HL-60 (cell line): Measurements from ENCODE around the gene NUDT2.

ENCODE experiments used
- GABPA ChIP-seq: IDR thresholded peaks from 2 replicates; pipeline ENCODE4 v1.6.1; 2012; ENCODE audit warnings: low read depth
- POLR2AphosphoS5 ChIP-seq: IDR thresholded peaks from 2 replicates; pipeline ENCODE4 v1.6.1; 2012; ENCODE audit warnings: low read depth
- TF ChIP-seq, protein P1 (sequence below): IDR thresholded peaks from one replicate; pipeline ENCODE4 v1.5.1; 2011; ENCODE audit warnings: low read length, control low read depth, inconsistent platforms; ENCODE audit not compliant: insufficient read depth
- TF ChIP-seq, protein P2 (sequence below): IDR thresholded peaks from 2 replicates; pipeline ENCODE4 v1.6.1; 2012; ENCODE audit warnings: low read depth; ENCODE audit not compliant: insufficient replicate concordance

DNA sequence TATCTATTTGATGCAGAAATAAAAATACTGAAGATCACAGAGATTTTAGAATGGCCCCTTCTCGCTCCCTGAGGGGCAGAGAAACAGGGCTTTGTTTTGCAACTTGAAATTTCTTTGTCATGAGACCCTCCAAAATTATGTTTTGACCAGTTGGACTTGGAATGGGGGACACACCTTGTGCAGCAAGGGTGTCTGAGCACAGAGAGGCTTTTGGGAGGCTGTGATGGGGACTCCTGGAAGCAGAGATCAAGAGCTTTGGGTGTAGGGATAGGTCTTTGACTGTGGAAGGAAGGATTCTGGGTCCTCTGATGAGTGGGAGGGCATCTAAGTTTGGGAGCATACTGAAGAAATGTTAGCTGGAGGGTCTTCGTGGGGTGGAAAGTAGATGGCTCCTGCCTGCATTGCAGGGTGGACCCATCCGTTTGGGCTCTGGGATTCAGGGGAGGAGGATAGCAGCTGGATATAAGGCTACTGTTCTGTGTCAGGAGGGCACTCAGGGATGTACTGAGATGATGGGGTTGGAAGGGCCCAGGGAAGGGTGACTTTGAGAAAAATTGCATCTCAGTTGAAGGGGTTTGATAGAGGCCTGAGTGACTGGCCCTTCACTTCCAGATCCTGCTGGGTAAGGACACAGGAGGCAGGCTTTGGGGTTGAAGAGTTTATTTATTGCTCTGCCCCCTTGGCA is 49.1 kb downstream of the NUDT2 start:
- TF ChIP-seq, protein P1, sequence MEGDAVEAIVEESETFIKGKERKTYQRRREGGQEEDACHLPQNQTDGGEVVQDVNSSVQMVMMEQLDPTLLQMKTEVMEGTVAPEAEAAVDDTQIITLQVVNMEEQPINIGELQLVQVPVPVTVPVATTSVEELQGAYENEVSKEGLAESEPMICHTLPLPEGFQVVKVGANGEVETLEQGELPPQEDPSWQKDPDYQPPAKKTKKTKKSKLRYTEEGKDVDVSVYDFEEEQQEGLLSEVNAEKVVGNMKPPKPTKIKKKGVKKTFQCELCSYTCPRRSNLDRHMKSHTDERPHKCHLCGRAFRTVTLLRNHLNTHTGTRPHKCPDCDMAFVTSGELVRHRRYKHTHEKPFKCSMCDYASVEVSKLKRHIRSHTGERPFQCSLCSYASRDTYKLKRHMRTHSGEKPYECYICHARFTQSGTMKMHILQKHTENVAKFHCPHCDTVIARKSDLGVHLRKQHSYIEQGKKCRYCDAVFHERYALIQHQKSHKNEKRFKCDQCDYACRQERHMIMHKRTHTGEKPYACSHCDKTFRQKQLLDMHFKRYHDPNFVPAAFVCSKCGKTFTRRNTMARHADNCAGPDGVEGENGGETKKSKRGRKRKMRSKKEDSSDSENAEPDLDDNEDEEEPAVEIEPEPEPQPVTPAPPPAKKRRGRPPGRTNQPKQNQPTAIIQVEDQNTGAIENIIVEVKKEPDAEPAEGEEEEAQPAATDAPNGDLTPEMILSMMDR = no peak
- TF ChIP-seq GABPA (no peak), POLR2AphosphoS5 (no peak)
- TF ChIP-seq, protein P2, sequence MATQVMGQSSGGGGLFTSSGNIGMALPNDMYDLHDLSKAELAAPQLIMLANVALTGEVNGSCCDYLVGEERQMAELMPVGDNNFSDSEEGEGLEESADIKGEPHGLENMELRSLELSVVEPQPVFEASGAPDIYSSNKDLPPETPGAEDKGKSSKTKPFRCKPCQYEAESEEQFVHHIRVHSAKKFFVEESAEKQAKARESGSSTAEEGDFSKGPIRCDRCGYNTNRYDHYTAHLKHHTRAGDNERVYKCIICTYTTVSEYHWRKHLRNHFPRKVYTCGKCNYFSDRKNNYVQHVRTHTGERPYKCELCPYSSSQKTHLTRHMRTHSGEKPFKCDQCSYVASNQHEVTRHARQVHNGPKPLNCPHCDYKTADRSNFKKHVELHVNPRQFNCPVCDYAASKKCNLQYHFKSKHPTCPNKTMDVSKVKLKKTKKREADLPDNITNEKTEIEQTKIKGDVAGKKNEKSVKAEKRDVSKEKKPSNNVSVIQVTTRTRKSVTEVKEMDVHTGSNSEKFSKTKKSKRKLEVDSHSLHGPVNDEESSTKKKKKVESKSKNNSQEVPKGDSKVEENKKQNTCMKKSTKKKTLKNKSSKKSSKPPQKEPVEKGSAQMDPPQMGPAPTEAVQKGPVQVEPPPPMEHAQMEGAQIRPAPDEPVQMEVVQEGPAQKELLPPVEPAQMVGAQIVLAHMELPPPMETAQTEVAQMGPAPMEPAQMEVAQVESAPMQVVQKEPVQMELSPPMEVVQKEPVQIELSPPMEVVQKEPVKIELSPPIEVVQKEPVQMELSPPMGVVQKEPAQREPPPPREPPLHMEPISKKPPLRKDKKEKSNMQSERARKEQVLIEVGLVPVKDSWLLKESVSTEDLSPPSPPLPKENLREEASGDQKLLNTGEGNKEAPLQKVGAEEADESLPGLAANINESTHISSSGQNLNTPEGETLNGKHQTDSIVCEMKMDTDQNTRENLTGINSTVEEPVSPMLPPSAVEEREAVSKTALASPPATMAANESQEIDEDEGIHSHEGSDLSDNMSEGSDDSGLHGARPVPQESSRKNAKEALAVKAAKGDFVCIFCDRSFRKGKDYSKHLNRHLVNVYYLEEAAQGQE = no peak
